ENCODE results near the gene VAV1.

GRCh38 chr19:6776999-6777398 lies 4.5 kb downstream of the VAV1 start:
- TF ChIP-seq, protein P1, sequence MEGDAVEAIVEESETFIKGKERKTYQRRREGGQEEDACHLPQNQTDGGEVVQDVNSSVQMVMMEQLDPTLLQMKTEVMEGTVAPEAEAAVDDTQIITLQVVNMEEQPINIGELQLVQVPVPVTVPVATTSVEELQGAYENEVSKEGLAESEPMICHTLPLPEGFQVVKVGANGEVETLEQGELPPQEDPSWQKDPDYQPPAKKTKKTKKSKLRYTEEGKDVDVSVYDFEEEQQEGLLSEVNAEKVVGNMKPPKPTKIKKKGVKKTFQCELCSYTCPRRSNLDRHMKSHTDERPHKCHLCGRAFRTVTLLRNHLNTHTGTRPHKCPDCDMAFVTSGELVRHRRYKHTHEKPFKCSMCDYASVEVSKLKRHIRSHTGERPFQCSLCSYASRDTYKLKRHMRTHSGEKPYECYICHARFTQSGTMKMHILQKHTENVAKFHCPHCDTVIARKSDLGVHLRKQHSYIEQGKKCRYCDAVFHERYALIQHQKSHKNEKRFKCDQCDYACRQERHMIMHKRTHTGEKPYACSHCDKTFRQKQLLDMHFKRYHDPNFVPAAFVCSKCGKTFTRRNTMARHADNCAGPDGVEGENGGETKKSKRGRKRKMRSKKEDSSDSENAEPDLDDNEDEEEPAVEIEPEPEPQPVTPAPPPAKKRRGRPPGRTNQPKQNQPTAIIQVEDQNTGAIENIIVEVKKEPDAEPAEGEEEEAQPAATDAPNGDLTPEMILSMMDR (IDR thresholded peaks at IDR 0.05; ENCODE audit: low read depth, low read length, missing input control): no peak
- TF ChIP-seq TAF1 (conservative IDR thresholded peaks at IDR 0.05): no peak
- TF ChIP-seq, protein P2, sequence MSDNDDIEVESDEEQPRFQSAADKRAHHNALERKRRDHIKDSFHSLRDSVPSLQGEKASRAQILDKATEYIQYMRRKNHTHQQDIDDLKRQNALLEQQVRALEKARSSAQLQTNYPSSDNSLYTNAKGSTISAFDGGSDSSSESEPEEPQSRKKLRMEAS (IDR thresholded peaks at IDR 0.05): no peak
- no peak for TF ChIP-seq RAD21 (IDR thresholded peaks at IDR 0.05)
- TF ChIP-seq JUND (IDR thresholded peaks at IDR 0.05): no peak
- TF ChIP-seq, protein P3, sequence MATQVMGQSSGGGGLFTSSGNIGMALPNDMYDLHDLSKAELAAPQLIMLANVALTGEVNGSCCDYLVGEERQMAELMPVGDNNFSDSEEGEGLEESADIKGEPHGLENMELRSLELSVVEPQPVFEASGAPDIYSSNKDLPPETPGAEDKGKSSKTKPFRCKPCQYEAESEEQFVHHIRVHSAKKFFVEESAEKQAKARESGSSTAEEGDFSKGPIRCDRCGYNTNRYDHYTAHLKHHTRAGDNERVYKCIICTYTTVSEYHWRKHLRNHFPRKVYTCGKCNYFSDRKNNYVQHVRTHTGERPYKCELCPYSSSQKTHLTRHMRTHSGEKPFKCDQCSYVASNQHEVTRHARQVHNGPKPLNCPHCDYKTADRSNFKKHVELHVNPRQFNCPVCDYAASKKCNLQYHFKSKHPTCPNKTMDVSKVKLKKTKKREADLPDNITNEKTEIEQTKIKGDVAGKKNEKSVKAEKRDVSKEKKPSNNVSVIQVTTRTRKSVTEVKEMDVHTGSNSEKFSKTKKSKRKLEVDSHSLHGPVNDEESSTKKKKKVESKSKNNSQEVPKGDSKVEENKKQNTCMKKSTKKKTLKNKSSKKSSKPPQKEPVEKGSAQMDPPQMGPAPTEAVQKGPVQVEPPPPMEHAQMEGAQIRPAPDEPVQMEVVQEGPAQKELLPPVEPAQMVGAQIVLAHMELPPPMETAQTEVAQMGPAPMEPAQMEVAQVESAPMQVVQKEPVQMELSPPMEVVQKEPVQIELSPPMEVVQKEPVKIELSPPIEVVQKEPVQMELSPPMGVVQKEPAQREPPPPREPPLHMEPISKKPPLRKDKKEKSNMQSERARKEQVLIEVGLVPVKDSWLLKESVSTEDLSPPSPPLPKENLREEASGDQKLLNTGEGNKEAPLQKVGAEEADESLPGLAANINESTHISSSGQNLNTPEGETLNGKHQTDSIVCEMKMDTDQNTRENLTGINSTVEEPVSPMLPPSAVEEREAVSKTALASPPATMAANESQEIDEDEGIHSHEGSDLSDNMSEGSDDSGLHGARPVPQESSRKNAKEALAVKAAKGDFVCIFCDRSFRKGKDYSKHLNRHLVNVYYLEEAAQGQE (IDR thresholded peaks at IDR 0.05): no peak
- TF ChIP-seq GABPA (IDR thresholded peaks at IDR 0.05 in 1 of 2, conservative IDR thresholded peaks at IDR 0.05 in 1 of 2): no peak
- TF ChIP-seq YY1 (IDR thresholded peaks at IDR 0.05): no peak
- TF ChIP-seq SP1 (IDR thresholded peaks at IDR 0.05): no peak
- TF ChIP-seq, protein P4, sequence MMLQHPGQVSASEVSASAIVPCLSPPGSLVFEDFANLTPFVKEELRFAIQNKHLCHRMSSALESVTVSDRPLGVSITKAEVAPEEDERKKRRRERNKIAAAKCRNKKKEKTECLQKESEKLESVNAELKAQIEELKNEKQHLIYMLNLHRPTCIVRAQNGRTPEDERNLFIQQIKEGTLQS (IDR thresholded peaks at IDR 0.05): no peak
